ENCODE measurements around the gene SPINT2.

Gene SPINT2

DNA sequence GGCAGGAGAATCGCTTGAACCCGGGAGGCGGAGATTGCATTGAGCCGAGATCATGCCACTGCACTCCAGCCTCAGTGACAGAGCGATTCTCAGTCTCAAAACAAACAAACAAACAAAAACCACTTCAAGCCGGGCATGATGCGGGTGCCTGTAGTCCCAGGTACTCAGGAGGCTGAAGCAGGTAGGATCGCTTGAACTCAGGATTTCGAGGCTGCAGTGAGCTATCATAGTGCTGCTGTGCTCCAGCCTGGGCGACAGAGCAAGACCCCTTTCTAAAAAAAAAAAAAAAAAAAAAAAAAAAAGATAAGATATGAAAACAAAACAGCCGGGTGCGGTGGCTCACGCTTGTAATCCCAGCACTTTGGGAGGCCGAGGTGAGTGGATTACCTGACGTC, 21.1 kb upstream of the SPINT2 start:
- peak overlapping the region in 1 of 2 donors; percentile 43 for H3K4me3 ChIP-seq (ENCODE audit: low read depth in 1 of 2, low read length in 2 of 2)
- H3K9ac ChIP-seq (ENCODE audit: low read depth in 1 of 2, low read length in 2 of 2), result no peak overlapping the region
- no peaks in the 10 kb centered on the region for H3K27me3 ChIP-seq (ENCODE audit: control insufficient read depth in 1 of 2, insufficient read depth in 2 of 2, low read length in 2 of 2)
- no peaks in the 10 kb centered on the region for H3K9me3 ChIP-seq (ENCODE audit: control insufficient read depth in 1 of 2, low read length in 2 of 2)
- H3K27ac ChIP-seq (ENCODE audit: low read depth, low read length), result no peak overlapping the region
- H3K4me1 ChIP-seq (ENCODE audit: control insufficient read depth in 1 of 2, insufficient read depth in 2 of 2, low read length in 2 of 2), result peaks cover 0 to 14% of the 10 kb centered on the region in 2 donors
- H3K36me3 ChIP-seq (ENCODE audit: control insufficient read depth in 1 of 2, insufficient read depth in 2 of 2, low read length in 2 of 2), result no peaks in the 10 kb centered on the region

DNA sequence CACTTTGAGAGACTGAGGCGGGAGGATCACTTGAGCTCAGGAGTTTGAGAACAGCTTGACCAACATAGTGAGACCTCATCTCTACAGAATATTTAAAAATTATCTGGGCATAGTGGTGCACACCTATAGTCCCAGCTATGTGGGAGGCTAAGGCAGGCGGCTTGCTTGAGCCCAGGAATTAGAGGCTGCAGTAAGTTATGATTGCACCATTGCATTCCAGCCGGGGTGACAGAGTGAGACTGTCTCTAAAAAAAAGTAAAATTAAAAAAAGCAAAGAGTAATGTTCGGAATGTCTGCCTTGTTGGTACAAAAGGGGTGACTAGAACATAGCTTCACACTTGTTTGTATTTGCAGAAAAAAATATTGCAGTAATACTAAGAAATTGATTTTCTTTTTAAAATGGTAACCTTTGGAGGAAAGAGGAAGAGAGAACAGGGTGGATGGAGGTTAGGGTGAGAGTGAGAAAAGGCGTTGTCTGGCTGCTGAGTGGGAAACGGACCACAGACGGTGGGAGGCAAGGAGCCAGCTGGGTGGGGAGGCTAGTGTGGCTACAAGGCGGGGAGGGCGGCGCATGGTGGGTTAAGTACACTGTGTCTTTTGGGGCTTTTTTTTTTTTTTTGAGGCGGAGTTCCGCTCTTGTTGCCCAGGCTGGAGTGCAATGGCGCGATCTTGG, 18.4 kb upstream of the SPINT2 start:
- no peak overlapping the region for H3K4me3 ChIP-seq (ENCODE audit: low read depth in 1 of 2, low read length in 2 of 2)
- no peaks in the 10 kb centered on the region for H3K9me3 ChIP-seq (ENCODE audit: control insufficient read depth in 1 of 2, low read length in 2 of 2)
- no peaks in the 10 kb centered on the region for H3K27me3 ChIP-seq (ENCODE audit: control insufficient read depth in 1 of 2, insufficient read depth in 2 of 2, low read length in 2 of 2)
- H3K4me1 ChIP-seq (ENCODE audit: control insufficient read depth in 1 of 2, insufficient read depth in 2 of 2, low read length in 2 of 2), result peaks cover 8 to 23% of the 10 kb centered on the region in 2 donors
- no peak overlapping the region for H3K9ac ChIP-seq (ENCODE audit: low read depth in 1 of 2, low read length in 2 of 2)
- no peak overlapping the region for H3K27ac ChIP-seq (ENCODE audit: low read depth, low read length)
- H3K36me3 ChIP-seq (ENCODE audit: control insufficient read depth in 1 of 2, insufficient read depth in 2 of 2, low read length in 2 of 2), result no peaks in the 10 kb centered on the region

DNA sequence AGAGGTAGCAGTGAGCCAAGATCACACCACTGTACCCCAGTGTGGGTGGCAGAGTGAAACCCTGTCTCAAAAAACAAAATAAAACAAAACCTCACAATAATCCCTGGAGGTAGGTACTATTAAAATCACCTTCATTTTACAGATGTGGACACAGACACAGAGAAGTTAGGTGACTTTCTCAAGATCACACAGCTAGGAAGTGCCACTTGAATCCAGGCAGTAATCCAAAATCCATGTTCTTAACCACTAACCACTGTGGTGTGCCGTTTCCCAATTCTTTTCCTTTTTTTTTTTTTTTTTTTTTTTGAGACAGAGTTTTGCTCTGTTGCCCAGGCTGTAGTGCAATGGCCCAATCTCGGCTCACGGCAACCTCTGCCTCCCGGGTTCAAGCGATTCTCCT, 17.2 kb upstream of the SPINT2 start:
- Histone ChIP-seq H3K36me3 (ENCODE audit: control insufficient read depth in 1 of 2, insufficient read depth in 2 of 2, low read length in 2 of 2) (no peaks in the 10 kb centered on the region), H3K4me1 (ENCODE audit: control insufficient read depth in 1 of 2, insufficient read depth in 2 of 2, low read length in 2 of 2) (peaks cover 18 to 33% of the 10 kb centered on the region in 2 donors), H3K9me3 (ENCODE audit: control insufficient read depth in 1 of 2, low read length in 2 of 2) (no peaks in the 10 kb centered on the region), H3K27ac (ENCODE audit: low read depth, low read length) (no peak overlapping the region), H3K27me3 (ENCODE audit: control insufficient read depth in 1 of 2, insufficient read depth in 2 of 2, low read length in 2 of 2) (no peaks in the 10 kb centered on the region), H3K4me3 (ENCODE audit: low read depth in 1 of 2, low read length in 2 of 2) (no peak overlapping the region), H3K9ac (ENCODE audit: low read depth in 1 of 2, low read length in 2 of 2) (no peak overlapping the region)

DNA sequence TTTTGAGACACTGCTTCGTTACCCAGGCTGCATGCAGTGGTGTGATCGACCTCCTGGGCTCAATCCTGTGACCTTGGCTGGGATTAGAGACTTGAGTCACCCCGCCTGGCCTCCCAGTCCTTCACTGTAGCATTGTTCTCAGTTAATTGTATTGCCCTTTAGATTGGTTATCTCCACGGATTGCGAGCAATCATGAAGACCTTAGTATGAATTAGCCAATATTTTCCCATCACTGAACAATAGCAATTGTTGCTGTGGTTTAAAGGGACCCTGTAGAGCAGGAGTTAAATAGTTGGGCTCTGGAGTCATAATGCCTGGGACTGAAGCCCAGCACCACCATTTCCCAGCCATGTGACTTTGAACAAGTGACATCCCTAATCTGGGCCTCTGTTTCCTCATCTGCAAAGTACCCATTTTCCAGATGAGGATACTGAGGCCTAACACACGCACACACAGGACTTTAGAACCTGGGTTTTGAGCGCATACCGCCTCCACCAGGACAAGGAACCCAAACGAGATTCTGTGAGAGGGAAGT, 16.6 kb upstream of the SPINT2 start:
- H3K4me1 ChIP-seq (ENCODE audit: control insufficient read depth in 1 of 2, insufficient read depth in 2 of 2, low read length in 2 of 2), result peaks cover 18 to 33% of the 10 kb centered on the region in 2 donors
- no peak overlapping the region for H3K4me3 ChIP-seq (ENCODE audit: low read depth in 1 of 2, low read length in 2 of 2)
- no peaks in the 10 kb centered on the region for H3K36me3 ChIP-seq (ENCODE audit: control insufficient read depth in 1 of 2, insufficient read depth in 2 of 2, low read length in 2 of 2)
- no peaks in the 10 kb centered on the region for H3K9me3 ChIP-seq (ENCODE audit: control insufficient read depth in 1 of 2, low read length in 2 of 2)
- H3K27me3 ChIP-seq (ENCODE audit: control insufficient read depth in 1 of 2, insufficient read depth in 2 of 2, low read length in 2 of 2), result no peaks in the 10 kb centered on the region
- no peak overlapping the region for H3K27ac ChIP-seq (ENCODE audit: low read depth, low read length)
- H3K9ac ChIP-seq (ENCODE audit: low read depth in 1 of 2, low read length in 2 of 2), result no peak overlapping the region

DNA sequence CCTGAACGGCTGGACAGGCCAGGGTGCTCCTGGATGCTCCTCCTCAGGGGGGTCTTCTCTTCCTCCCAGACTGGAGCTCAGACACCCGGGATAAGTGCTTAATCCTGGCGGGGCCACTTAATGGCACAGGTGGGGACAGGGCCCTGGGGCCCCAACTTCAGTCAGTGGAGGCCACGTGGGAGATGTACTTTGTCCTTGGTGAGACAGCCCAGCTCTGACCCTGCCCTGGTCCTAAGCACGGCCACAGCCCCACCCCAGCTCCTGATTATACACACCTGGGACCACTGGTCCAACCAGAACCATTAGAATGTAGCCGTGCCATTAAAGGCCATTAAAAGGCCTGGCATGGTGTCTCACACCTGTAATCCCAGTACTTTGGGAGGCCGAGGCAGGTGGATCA, 16.0 kb upstream of the SPINT2 start:
- peaks cover 18 to 34% of the 10 kb centered on the region in 2 donors for H3K4me1 ChIP-seq (ENCODE audit: control insufficient read depth in 1 of 2, insufficient read depth in 2 of 2, low read length in 2 of 2)
- H3K36me3 ChIP-seq (ENCODE audit: control insufficient read depth in 1 of 2, insufficient read depth in 2 of 2, low read length in 2 of 2), result no peaks in the 10 kb centered on the region
- no peak overlapping the region for H3K4me3 ChIP-seq (ENCODE audit: low read depth in 1 of 2, low read length in 2 of 2)
- no peak overlapping the region for H3K9ac ChIP-seq (ENCODE audit: low read depth in 1 of 2, low read length in 2 of 2)
- no peaks in the 10 kb centered on the region for H3K9me3 ChIP-seq (ENCODE audit: control insufficient read depth in 1 of 2, low read length in 2 of 2)
- no peaks in the 10 kb centered on the region for H3K27me3 ChIP-seq (ENCODE audit: control insufficient read depth in 1 of 2, insufficient read depth in 2 of 2, low read length in 2 of 2)
- no peak overlapping the region for H3K27ac ChIP-seq (ENCODE audit: low read depth, low read length)

DNA sequence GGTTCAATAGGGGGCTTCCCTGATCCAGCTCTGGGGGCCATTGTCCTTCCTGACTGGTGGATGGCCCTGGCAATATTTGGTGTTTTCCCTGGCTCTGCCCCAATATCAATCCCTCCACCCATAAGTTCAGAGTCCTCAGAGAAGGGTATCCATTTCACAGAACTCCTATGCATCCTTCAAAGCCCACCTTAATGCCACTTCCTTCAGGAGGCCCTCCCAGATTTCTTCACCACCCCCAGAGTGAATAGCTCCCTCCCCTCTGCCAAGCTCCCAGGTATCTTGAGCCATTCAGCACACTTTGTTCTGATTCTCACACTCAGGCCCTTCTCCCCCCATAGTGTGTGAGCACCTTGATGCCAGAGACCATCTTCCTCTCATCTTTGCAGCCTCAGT, 13.9 kb upstream of the SPINT2 start:
- Histone ChIP-seq H3K27ac (ENCODE audit: low read depth, low read length) (no peak overlapping the region), H3K9me3 (ENCODE audit: control insufficient read depth in 1 of 2, low read length in 2 of 2) (no peaks in the 10 kb centered on the region), H3K36me3 (ENCODE audit: control insufficient read depth in 1 of 2, insufficient read depth in 2 of 2, low read length in 2 of 2) (no peaks in the 10 kb centered on the region), H3K4me3 (ENCODE audit: low read depth in 1 of 2, low read length in 2 of 2) (no peak overlapping the region), H3K27me3 (ENCODE audit: control insufficient read depth in 1 of 2, insufficient read depth in 2 of 2, low read length in 2 of 2) (no peaks in the 10 kb centered on the region), H3K9ac (ENCODE audit: low read depth in 1 of 2, low read length in 2 of 2) (no peak overlapping the region), H3K4me1 (ENCODE audit: control insufficient read depth in 1 of 2, insufficient read depth in 2 of 2, low read length in 2 of 2) (peaks cover 18 to 28% of the 10 kb centered on the region in 2 donors)

DNA sequence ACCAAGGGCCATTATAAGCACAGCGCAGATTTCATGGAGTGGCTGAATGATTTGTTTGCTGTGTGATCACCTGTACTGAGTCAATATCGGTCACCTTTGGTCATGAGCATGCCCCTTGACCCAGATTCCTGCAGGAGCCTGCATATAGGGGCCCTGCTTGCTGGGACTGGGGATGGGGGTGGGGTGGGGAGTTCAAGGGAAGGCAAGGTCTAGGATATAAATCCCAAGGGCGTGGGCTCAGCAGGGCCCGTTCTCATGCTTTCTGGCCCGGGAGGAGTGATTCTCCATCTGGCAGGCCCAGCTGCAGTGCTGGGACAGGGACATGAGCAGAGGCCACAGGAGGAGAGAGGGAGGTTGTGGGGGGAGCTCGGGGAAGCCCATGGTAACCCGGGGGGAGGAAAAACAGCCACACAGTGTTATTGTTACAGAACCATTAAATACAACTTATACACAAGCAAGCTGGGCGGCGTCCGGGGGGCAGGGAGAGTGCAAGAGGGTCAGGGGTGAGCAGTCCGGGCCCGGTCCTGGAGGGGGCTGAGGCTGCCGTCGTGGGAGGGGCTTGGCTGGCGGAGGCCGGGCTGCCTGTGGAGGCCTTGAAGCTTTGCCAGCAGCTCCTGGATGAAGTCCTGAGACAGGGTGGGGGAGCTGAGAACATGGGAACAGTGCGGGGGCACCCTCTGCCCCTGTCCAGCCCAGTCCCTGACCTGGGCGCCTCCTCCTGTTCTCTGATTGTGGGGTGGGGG, 13.4 kb upstream of the SPINT2 start:
- Histone ChIP-seq H3K4me3 (ENCODE audit: low read depth in 1 of 2, low read length in 2 of 2) (peak overlapping the region in 1 of 2 donors; percentile 15), H3K27me3 (ENCODE audit: control insufficient read depth in 1 of 2, insufficient read depth in 2 of 2, low read length in 2 of 2) (peaks cover 0 to 3% of the 10 kb centered on the region in 2 donors), H3K27ac (ENCODE audit: low read depth, low read length) (peak overlapping the region; percentile 77), H3K9ac (ENCODE audit: low read depth in 1 of 2, low read length in 2 of 2) (peak overlapping the region; percentile 25 to 49), H3K4me1 (ENCODE audit: control insufficient read depth in 1 of 2, insufficient read depth in 2 of 2, low read length in 2 of 2) (peaks cover 18 to 28% of the 10 kb centered on the region in 2 donors), H3K36me3 (ENCODE audit: control insufficient read depth in 1 of 2, insufficient read depth in 2 of 2, low read length in 2 of 2) (no peaks in the 10 kb centered on the region), H3K9me3 (ENCODE audit: control insufficient read depth in 1 of 2, low read length in 2 of 2) (no peaks in the 10 kb centered on the region)

DNA sequence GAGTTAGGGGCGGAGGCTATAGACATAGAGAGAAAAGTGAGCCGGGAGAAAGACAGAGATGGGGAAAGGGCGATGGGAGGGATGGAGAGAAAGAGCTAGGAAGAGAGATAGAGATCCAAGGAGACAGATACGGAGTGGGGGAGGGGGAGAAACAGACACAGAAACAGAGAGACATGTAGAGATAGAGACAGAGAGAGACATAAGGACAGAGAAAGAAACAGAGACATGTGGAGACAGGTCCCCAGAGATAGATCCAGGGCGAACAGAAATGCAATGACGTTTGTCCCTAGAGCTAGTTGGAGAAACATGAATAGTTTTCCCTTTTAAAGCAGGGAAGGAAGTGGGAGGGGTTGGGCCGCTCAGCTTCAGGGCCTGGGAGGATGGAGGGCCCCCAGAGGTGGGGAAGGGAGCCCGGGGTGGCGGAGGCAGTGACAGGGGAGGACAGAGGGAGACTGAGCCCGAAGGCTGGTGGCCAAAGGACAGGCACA, 12.8 kb upstream of the SPINT2 start:
- no peaks in the 10 kb centered on the region for H3K36me3 ChIP-seq (ENCODE audit: control insufficient read depth in 1 of 2, insufficient read depth in 2 of 2, low read length in 2 of 2)
- peaks cover 18 to 29% of the 10 kb centered on the region in 2 donors for H3K4me1 ChIP-seq (ENCODE audit: control insufficient read depth in 1 of 2, insufficient read depth in 2 of 2, low read length in 2 of 2)
- H3K9ac ChIP-seq (ENCODE audit: low read depth in 1 of 2, low read length in 2 of 2), result peak overlapping the region; percentile 25 to 49
- H3K9me3 ChIP-seq (ENCODE audit: control insufficient read depth in 1 of 2, low read length in 2 of 2), result no peaks in the 10 kb centered on the region
- H3K4me3 ChIP-seq (ENCODE audit: low read depth in 1 of 2, low read length in 2 of 2), result peak overlapping the region in 1 of 2 donors; percentile 15
- H3K27me3 ChIP-seq (ENCODE audit: control insufficient read depth in 1 of 2, insufficient read depth in 2 of 2, low read length in 2 of 2), result peaks cover 0 to 3% of the 10 kb centered on the region in 2 donors
- peak overlapping the region; percentile 77 for H3K27ac ChIP-seq (ENCODE audit: low read depth, low read length)

DNA sequence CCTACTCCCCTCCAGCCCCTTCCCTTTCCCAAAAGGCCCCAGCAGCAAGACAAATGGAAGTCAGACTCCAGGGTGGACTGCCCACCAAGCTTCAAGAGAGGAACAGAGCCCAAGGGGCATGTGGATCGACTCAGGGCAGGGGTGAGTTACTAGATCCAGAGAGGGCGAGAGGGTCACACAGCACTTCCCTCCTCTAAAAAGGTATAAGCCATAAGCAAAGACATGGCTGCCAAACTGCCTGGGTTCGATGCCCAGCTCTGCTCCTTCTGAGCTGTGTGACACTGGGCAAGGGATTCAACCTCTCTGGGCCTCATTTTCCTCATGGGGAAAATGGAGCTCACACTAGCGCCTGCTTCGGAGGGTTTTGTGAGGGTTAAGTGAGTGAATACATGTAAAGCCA, 12.0 kb upstream of the SPINT2 start:
- Histone ChIP-seq H3K9ac (ENCODE audit: low read depth in 1 of 2, low read length in 2 of 2) (peak overlapping the region; percentile 47 to 50), H3K4me1 (ENCODE audit: control insufficient read depth in 1 of 2, insufficient read depth in 2 of 2, low read length in 2 of 2) (peaks cover 18 to 33% of the 10 kb centered on the region in 2 donors), H3K9me3 (ENCODE audit: control insufficient read depth in 1 of 2, low read length in 2 of 2) (no peaks in the 10 kb centered on the region), H3K4me3 (ENCODE audit: low read depth in 1 of 2, low read length in 2 of 2) (peak overlapping the region in 1 of 2 donors; percentile 34), H3K36me3 (ENCODE audit: control insufficient read depth in 1 of 2, insufficient read depth in 2 of 2, low read length in 2 of 2) (no peaks in the 10 kb centered on the region), H3K27me3 (ENCODE audit: control insufficient read depth in 1 of 2, insufficient read depth in 2 of 2, low read length in 2 of 2) (peaks cover 0 to 7% of the 10 kb centered on the region in 2 donors), H3K27ac (ENCODE audit: low read depth, low read length) (peak overlapping the region; percentile 77)

Measured in duodenal mucosa (tissue), 2 donors.